K562 (cell line): ENCODE results near the gene AANAT. TPM values are rescaled to one million over a fixed set of nuclear protein-coding genes. Genes with fewer than 3 reads are reported as not detected.

Experiments used
- ARHGAP35 ChIP-seq: fragments of 450-650 bp; IDR thresholded peaks from 2 replicates; pipeline ENCODE4 v1.6.1; 2018; ENCODE audit not compliant: partially characterized antibody
- C11orf30 ChIP-seq: fragments of 450-650 bp; IDR thresholded peaks from 2 replicates; pipeline ENCODE4 v1.6.1; 2016; ENCODE audit warnings: low read depth, mild to moderate bottlenecking
- CHD7 ChIP-seq: fragments of 200-600 bp; sonication (generic); IDR thresholded peaks from one replicate; pipeline ENCODE4 v1.6.1; 2012; ENCODE audit warnings: mild to moderate bottlenecking, low read depth, low read length, inconsistent platforms
- CREM ChIP-seq: IDR thresholded peaks from 2 replicates; pipeline ENCODE4 v1.6.1; 2014; ENCODE audit warnings: antibody characterized with exemption, low read depth
- CTBP1 ChIP-seq: fragments of 450-650 bp; IDR thresholded peaks from 2 replicates; pipeline ENCODE4 v1.6.1; 2016; ENCODE audit warnings: borderline replicate concordance
- GATAD2A ChIP-seq: fragments of 450-650 bp; IDR thresholded peaks from 2 replicates; pipeline ENCODE4 v1.6.1; 2017
- GATAD2B ChIP-seq: fragments of 450-650 bp; IDR thresholded peaks from 2 replicates; pipeline ENCODE4 v1.6.1; 2017; ENCODE audit warnings: mild to moderate bottlenecking, borderline replicate concordance
- MLLT1 ChIP-seq, 2 experiments: fragments of 450-650 bp; IDR thresholded peaks; 2 replicates each; pipeline ENCODE4 v1.6.1; 2016
- MTA3 ChIP-seq: fragments of 450-650 bp; formaldehyde crosslinking; IDR thresholded peaks from 2 replicates; pipeline ENCODE4 v1.6.1; 2017; ENCODE audit warnings: mild to moderate bottlenecking, borderline replicate concordance
- NCOA6 ChIP-seq: fragments of 450-650 bp; IDR thresholded peaks from 2 replicates; pipeline ENCODE4 v1.6.1; 2017; ENCODE audit warnings: mild to moderate bottlenecking
- ZBTB8A ChIP-seq: fragments of 450-650 bp; IDR thresholded peaks from 2 replicates; pipeline ENCODE4 v1.6.1; 2018; ENCODE audit warnings: mild to moderate bottlenecking, moderate library complexity; ENCODE audit not compliant: partially characterized antibody
- ZFP91 ChIP-seq: sonication (generic); formaldehyde crosslinking; IDR thresholded peaks from 2 replicates; pipeline ENCODE4 v1.8.0; 2022; ENCODE audit warnings: mild to moderate bottlenecking, missing genetic modification reagents
- ZNF584 ChIP-seq: fragments of 200-800 bp; sonication (Bioruptor generic); IDR thresholded peaks from 2 replicates; pipeline ENCODE4 v1.6.1; 2016; ENCODE audit warnings: low read depth, mild to moderate bottlenecking, missing genetic modification characterization, missing compliant biosample characterization
- polyA plus RNA-seq, 8 experiments: library from polyadenylated mRNA; depleted of rRNA in 4 of 8; stranded (reverse) in 5 of 8; unstranded in 3 of 8; fragments of >200 nt; fragmentation: Nextera tagmentation in 2 of 8; fragmentation: Illumina TruSeq in 1 of 8; extraction: Ambion mirVana in 2 of 8; extraction: Trizol in 1 of 8; gene quantifications; 2 replicates each; pipeline versions ENCODE4 v1.2.1 to v1.2.3, GENCODE V29; 2011 to 2014; ENCODE audit warnings: inconsistent platforms in 1 of 8, missing spikeins in 1 of 8
- total RNA-seq, 7 experiments: library from RNA; depleted of rRNA in 6 of 7; stranded (reverse); fragments of >200 nt in 6 of 7; fragmentation: Illumina TruSeq in 2 of 7; extraction: Trizol in 2 of 7; gene quantifications; 2 replicates each; pipeline versions ENCODE4 v1.2.1 to v1.2.3, GENCODE V29; 2011 to 2021; ENCODE audit warnings: low replicate concordance in 1 of 7

AANAT gene
- total and polyA plus RNA-seq, 9 of the 15 experiments (the other 6 are each of a cell fraction or from before 2014, with no cell fraction given), result not detected

GRCh38 chr17:76501018-76501826, 33.8 kb downstream of the AANAT start, which contains the start of gene RHBDF2 (continued):
- TF ChIP-seq ZFP91 (CRISPR knock-in tag), result no peak
- TF ChIP-seq GATAD2A, result no peak
- TF ChIP-seq ZNF584 (CRISPR knock-in tag), result no peak
- peak; percentile 91 for TF ChIP-seq CTBP1
- no peak for TF ChIP-seq NCOA6
- no peak for TF ChIP-seq MLLT1 (IDR thresholded peaks at IDR 0.05)
- TF ChIP-seq CHD7, result no peak
- TF ChIP-seq ZBTB8A, result no peak
- TF ChIP-seq GATAD2B, result peak; percentile 68; the same call in 1 of the 2 replicates
- 0 out of 2 replicates have a peak, but pooled peaks have one; percentile 49 for TF ChIP-seq MTA3
- peak; percentile 23; the same call in 1 of the 2 replicates for TF ChIP-seq CREM
- TF ChIP-seq ARHGAP35, result peak; percentile 16
- TF ChIP-seq C11orf30, result no peak
